HG02970 (cell line): ENCODE results near the gene SLC1A1.

Experiments used
- ATAC-seq: cut with Tn5 transposase; IDR thresholded peaks from one replicate; pipeline ENCODE4 v1.9.1; 2021; ENCODE audit warnings: mild to moderate bottlenecking, moderate library complexity, moderate number of reproducible peaks; ENCODE audit not compliant: unreplicated experiment, low FRiP score

SLC1A1 gene

GRCh38 chr9:4489919-4490704 is at the start of gene SLC1A1:
Gene SLC1A1 (plus strand): TSS chr9:4490468. CDS start chr9:4490680, 212 bp downstream.
- ATAC-seq = peak; percentile 69

GRCh38 chr9:4442806-4443205 is 47.5 kb upstream of the SLC1A1 start:
- ATAC-seq = no peak

- ATAC-seq = no peak
Observed at GRCh38 chr9:4443439-4443838, 46.8 kb upstream of the SLC1A1 start.

GRCh38 chr9:4461437-4461836 is 28.8 kb upstream of the SLC1A1 start:
- ATAC-seq = no peak

GRCh38 chr9:4463824-4464223 is 26.4 kb upstream of the SLC1A1 start:
- ATAC-seq = no peak

GRCh38 chr9:4464911-4465513 is 25.3 kb upstream of the SLC1A1 start:
- ATAC-seq = peak; percentile 97

GRCh38 chr9:4465910-4466309 is 24.4 kb upstream of the SLC1A1 start:
- ATAC-seq = no peak

GRCh38 chr9:4475301-4475700 is 15.0 kb upstream of the SLC1A1 start:
- ATAC-seq = no peak

- ATAC-seq = no peak
Observed at GRCh38 chr9:4486176-4486575, 4.1 kb upstream of the SLC1A1 start.

- ATAC-seq = no peak
Observed at GRCh38 chr9:4489562-4489918, 728 bp upstream of the SLC1A1 start.

GRCh38 chr9:4490705-4491625 is 697 bp downstream of the SLC1A1 start:
- peak; percentile 6 for ATAC-seq

GRCh38 chr9:4491626-4491975 is 1.3 kb downstream of the SLC1A1 start:
- no peak for ATAC-seq

- ATAC-seq = no peak
Observed at GRCh38 chr9:4494332-4494731, 4.1 kb downstream of the SLC1A1 start.

GRCh38 chr9:4494806-4495205 is 4.5 kb downstream of the SLC1A1 start:
- no peak for ATAC-seq

- ATAC-seq = no peak
Observed at GRCh38 chr9:4495537-4495936, 5.3 kb downstream of the SLC1A1 start.

GRCh38 chr9:4496497-4496896 is 6.2 kb downstream of the SLC1A1 start:
- no peak for ATAC-seq

GRCh38 chr9:4497395-4497794 is 7.1 kb downstream of the SLC1A1 start:
- ATAC-seq = no peak

- no peak for ATAC-seq
Observed at GRCh38 chr9:4497855-4498254, 7.6 kb downstream of the SLC1A1 start.

GRCh38 chr9:4499917-4500316 is 9.6 kb downstream of the SLC1A1 start:
- no peak for ATAC-seq

GRCh38 chr9:4501147-4501507 is 10.9 kb downstream of the SLC1A1 start:
- no peak for ATAC-seq

- no peak for ATAC-seq
Observed at GRCh38 chr9:4502444-4502843, 12.2 kb downstream of the SLC1A1 start.
